Adrenal gland (tissue), 12 donors: Measurements from ENCODE around the gene KDM2A. TPM values are rescaled to one million over a fixed set of nuclear protein-coding genes. Genes with fewer than 3 reads are reported as not detected.

ENCODE experiments used
- DNase-seq, 7 donors: peaks; one replicate each; pipeline ENCODE4 v3.0.0-alpha.2; 2019 to 2020
- H3K27ac ChIP-seq, 5 donors: fragments of 200-600 bp; sonication (generic) in 4 of 5; 1 replicate in 3 of 5; 2 replicates in 2 of 5; pipeline versions ENCODE4 v1.5.1 to v1.8.0; 2016 to 2020; ENCODE audit warnings: mild to moderate bottlenecking in 1 of 5
- H3K27me3 ChIP-seq: fragments of 200-600 bp; 2 replicates; pipeline ENCODE4 v1.8.0; 2021
- H3K36me3 ChIP-seq, 2 donors: fragments of 200-600 bp; replicated peaks in 1 of 2; 1 replicate in 1 of 2; 2 replicates in 1 of 2; pipeline versions ENCODE4 v1.5.1 to v1.8.0; 2018 to 2022
- H3K4me1 ChIP-seq, 2 donors: fragments of 200-600 bp; replicated peaks in 1 of 2; 1 replicate in 1 of 2; 2 replicates in 1 of 2; pipeline versions ENCODE4 v1.5.1 to v1.8.0; 2018 to 2021
- H3K4me3 ChIP-seq, 4 donors: fragments of 200-600 bp; sonication (generic) in 3 of 4; one replicate each; pipeline ENCODE4 v1.5.1; 2016 to 2018
- H3K9me3 ChIP-seq, 3 donors: fragments of 200-600 bp; sonication (generic) in 1 of 3; replicated peaks in 1 of 3; 1 replicate in 2 of 3; 2 replicates in 1 of 3; pipeline versions ENCODE4 v1.5.1 to v1.8.0; 2016 to 2021
- CTCF ChIP-seq, 6 experiments: fragments of 450-650 bp in 4 of 6; fragments of 200-600 bp in 2 of 6; sonication (generic) in 1 of 6; IDR thresholded peaks; 1 replicate in 5 of 6; 2 replicates in 1 of 6; pipeline versions ENCODE4 v1.5.1 to v1.8.0; 2016 to 2021; ENCODE audit warnings: antibody characterized with exemption in 6 of 6, mild to moderate bottlenecking in 2 of 6, moderate library complexity in 1 of 6
- POLR2A ChIP-seq, 2 donors: fragments of 450-650 bp; IDR thresholded peaks; one replicate each; pipeline ENCODE4 v1.6.1; 2017; ENCODE audit warnings: antibody characterized with exemption in 2 of 2, mild to moderate bottlenecking in 2 of 2, moderate library complexity in 1 of 2
- WGBS, 4 donors: extraction: QIAGEN DNeasy Blood & Tissue Kit in 2 of 4; methylation state at CpG; one replicate each; pipeline versions ENCODE4 v1.1.5 to v1.1.7; 2013 to 2017; 5-methylcytosine and 5-hydroxymethylcytosine counted together
- intact Hi-C, 2 donors: fragments of 100-400 bp; cut with DNase I; formaldehyde crosslinking; loops; one replicate each; pipeline versions ENCODE4 v1.14.1 to v1.15.0; 2022 to 2023
- polyA plus RNA-seq, 3 donors: library from polyadenylated mRNA; stranded (reverse); fragments of 200-250 nt in 2 of 3; fragments of 350-450 nt in 1 of 3; fragmentation: Illumina TruSeq in 1 of 3; extraction: RNeasy Lipid Tissue Mini Kit (QIAGEN cat#74804) in 1 of 3; gene quantifications; one replicate each; pipeline ENCODE4 v1.2.3, GENCODE V29; 2013 to 2014
- total RNA-seq, 9 donors: library from RNA; depleted of rRNA in 4 of 9; stranded (reverse); fragments of >200 nt in 4 of 9; fragments of 120-200 nt in 1 of 9; fragmentation: NEBNext Ultra II Directional in 1 of 9; extraction: Animal tissue kit (Norgen Biotek cat#: 25700) in 1 of 9; gene quantifications; one replicate each; pipeline versions ENCODE4 v1.1.0 to v1.2.4, GENCODE V29; 2013 to 2023
- donor health status: healthy with polysubstance abuse.
- donor health status: Bipolar disorder and iron deficiency.
- donor health status: DM: yes; HTN: yes; CAD: no.
- donor health status: DM: no; HTN: no; CAD: no.
- donor health status: DM: no; HTN: no; CAD: no.
- donor health status: DM: yes; HTN: yes; CAD: no.

The KDM2A gene
- total and polyA plus RNA-seq, 12 donors = 30.6 to 65.3 (median 45.7) TPM

GRCh38 chr11:67303835-67304411, 184.9 kb downstream of the KDM2A start:
- intact Hi-C loops = loop anchor here in 1 of 2 donors (5.0 kb wide), 1 partner anchor 37 kb away; the partner anchor contains the start of gene GRK2
- Histone ChIP-seq H3K27me3 (no peaks in the 10 kb centered on the region), H3K36me3 (peaks cover 0 to 31% of the 10 kb centered on the region in 2 donors), H3K4me1 (peaks cover 15 to 21% of the 10 kb centered on the region in 2 donors), H3K4me3 (peak overlapping the region; percentile 26 to 93 (median 72)), H3K9me3 (no peaks in the 10 kb centered on the region), H3K27ac (peak overlapping the region in 3 of 5 donors; percentile 0 to 68 (median 8))
- no peak for TF ChIP-seq POLR2A (IDR thresholded peaks at IDR 0.05)
- no peak for TF ChIP-seq CTCF (IDR thresholded peaks at IDR 0.05)
- 0 to 5% (median 3%) methylated on average over 1 to 43 of the region's 43 CpGs; no CpG with 5 or more reads in 1 of the 4 donors for WGBS, 4 donors
- DNase-seq = peak in 6 of 7 donors; percentile 24 to 54 (median 28)

- TF ChIP-seq POLR2A (IDR thresholded peaks at IDR 0.05) = no peak
- no peak for TF ChIP-seq CTCF (IDR thresholded peaks at IDR 0.05)
- H3K36me3 ChIP-seq = peaks cover 0 to 31% of the 10 kb centered on the region in 2 donors
- WGBS, 4 donors = 89 to 90% (median 90%) methylated on average over 9 to 14 of the region's 14 CpGs
- H3K4me1 ChIP-seq = peaks cover 15 to 21% of the 10 kb centered on the region in 2 donors
- peak overlapping the region in 1 of 5 donors; percentile 68 for H3K27ac ChIP-seq
- H3K9me3 ChIP-seq = no peaks in the 10 kb centered on the region
- no peaks in the 10 kb centered on the region for H3K27me3 ChIP-seq
- peak overlapping the region in 1 of 4 donors; percentile 85 for H3K4me3 ChIP-seq
- intact Hi-C loops = loop anchor here in 1 of 2 donors (5.0 kb wide), 1 partner anchor 37 kb away; the partner anchor contains the start of gene GRK2
- DNase-seq = peak in 5 of 7 donors; percentile 7 to 50 (median 15)
Observed at GRCh38 chr11:67304511-67305113, 185.5 kb downstream of the KDM2A start.

GRCh38 chr11:67306769-67307544, 187.9 kb downstream of the KDM2A start:
- TF ChIP-seq POLR2A (IDR thresholded peaks at IDR 0.05) (no peak), CTCF (IDR thresholded peaks at IDR 0.05) (no peak)
- 87 to 94% (median 92%) methylated on average over 14 to 19 of the region's 19 CpGs for WGBS, 4 donors
- H3K27ac ChIP-seq = no peak overlapping the region
- peak in 2 of 7 donors; percentile 12 to 47 for DNase-seq
- H3K27me3 ChIP-seq = no peaks in the 10 kb centered on the region
- H3K9me3 ChIP-seq = no peaks in the 10 kb centered on the region
- H3K36me3 ChIP-seq = peaks cover 0 to 20% of the 10 kb centered on the region in 2 donors
- intact Hi-C loops = no loop called here
- H3K4me3 ChIP-seq = no peak overlapping the region
- peaks cover 15 to 21% of the 10 kb centered on the region in 2 donors for H3K4me1 ChIP-seq

- WGBS, 4 donors = 84 to 92% (median 88%) methylated on average over 9 to 12 of the region's 12 CpGs
- Histone ChIP-seq H3K27ac (no peak overlapping the region), H3K27me3 (no peaks in the 10 kb centered on the region), H3K4me1 (peaks cover 13 to 16% of the 10 kb centered on the region in 2 donors), H3K4me3 (no peak overlapping the region), H3K36me3 (peaks cover 0 to 20% of the 10 kb centered on the region in 2 donors), H3K9me3 (no peaks in the 10 kb centered on the region)
- intact Hi-C loops = no loop called here
- DNase-seq = peak in 1 of 7 donors; percentile 45
- TF ChIP-seq CTCF (IDR thresholded peaks at IDR 0.05) = no peak
- TF ChIP-seq POLR2A (IDR thresholded peaks at IDR 0.05) = no peak
Observed at GRCh38 chr11:67307545-67308001, 188.5 kb downstream of the KDM2A start.
